NCI-H146 treated with DMSO at 0.1 percent for 48 hours (cell line): ENCODE results near the gene METTL13.
A peak's percentile ranks its signal among the peaks of the same experiment; 100 is the strongest.

ENCODE experiments used
- DNase-seq: peaks from one replicate; lab custom pipeline; 2025; ENCODE audit not compliant: unreplicated experiment; lab: John Stamatoyannopoulos, UW

The METTL13 gene

GRCh38 chr1:171781176-171781875, at the start of gene METTL13:
METTL13 (plus strand) TSS chr1:171781660; CDS start chr1:171781968, 308 bp downstream.
- DNase-seq, result peak; percentile 98

- DNase-seq, result no peak
These were observed 45.3 kb upstream of the METTL13 start for GRCh38 chr1:171736196-171736595.

- no peak for DNase-seq
These were observed 42.5 kb upstream of the METTL13 start for GRCh38 chr1:171738911-171739310.

- no peak for DNase-seq
These were observed 41.8 kb upstream of the METTL13 start for GRCh38 chr1:171739656-171740055.

- no peak for DNase-seq
These were observed 41.0 kb upstream of the METTL13 start for GRCh38 chr1:171740356-171740863.

GRCh38 chr1:171740987-171741871, 40.2 kb upstream of the METTL13 start:
- DNase-seq, result peak; percentile 55

- DNase-seq, result peak; percentile 71
These were observed 39.4 kb upstream of the METTL13 start, which contains the start of gene VAMP4 for GRCh38 chr1:171741872-171742576. VAMP4 (minus strand) TSS chr1:171742065; CDS start chr1:171738414, 3,651 bp downstream.

GRCh38 chr1:171742577-171742922, 38.9 kb upstream of the METTL13 start:
- DNase-seq, result peak; percentile 60

GRCh38 chr1:171743081-171743870, 38.2 kb upstream of the METTL13 start:
- no peak for DNase-seq

GRCh38 chr1:171744986-171745385, 36.5 kb upstream of the METTL13 start:
- DNase-seq, result no peak

- DNase-seq, result no peak
These were observed 32.8 kb upstream of the METTL13 start for GRCh38 chr1:171748651-171749050.

- no peak for DNase-seq
These were observed 30.2 kb upstream of the METTL13 start for GRCh38 chr1:171751221-171751620.

GRCh38 chr1:171753182-171753581, 28.3 kb upstream of the METTL13 start:
- no peak for DNase-seq

GRCh38 chr1:171753685-171754352, 27.6 kb upstream of the METTL13 start:
- no peak for DNase-seq

GRCh38 chr1:171754353-171754705, 27.1 kb upstream of the METTL13 start:
- DNase-seq, result no peak

- DNase-seq, result no peak
These were observed 26.5 kb upstream of the METTL13 start for GRCh38 chr1:171754971-171755370.

GRCh38 chr1:171756856-171757255, 24.6 kb upstream of the METTL13 start:
- DNase-seq, result no peak

- DNase-seq, result no peak
These were observed 23.4 kb upstream of the METTL13 start for GRCh38 chr1:171758011-171758410.

- no peak for DNase-seq
These were observed 19.3 kb upstream of the METTL13 start for GRCh38 chr1:171762143-171762563.

GRCh38 chr1:171763764-171764163, 17.7 kb upstream of the METTL13 start:
- DNase-seq, result no peak
